GM19351 (cell line): ENCODE measurements around the gene ALDH8A1.

Experiments used
- ATAC-seq: cut with Tn5 transposase; IDR thresholded peaks from one replicate; pipeline ENCODE4 v1.9.1; 2021; ENCODE audit warnings: mild to moderate bottlenecking, moderate library complexity; ENCODE audit not compliant: unreplicated experiment

The ALDH8A1 gene

GRCh38 chr6:134873500-134874388 is 76.2 kb downstream of the ALDH8A1 start:
- ATAC-seq, result peak; percentile 26

GRCh38 chr6:134870677-134871498 is 79.0 kb downstream of the ALDH8A1 start:
- peak; percentile 87 for ATAC-seq

- no peak for ATAC-seq
Measured at GRCh38 chr6:134868812-134869211, 81.1 kb downstream of the ALDH8A1 start.
